Trophoblast cell (in vitro differentiated cells and primary cell): Measurements from ENCODE around the gene SPOCK3.

Experiments
- DNase-seq, 2 donors: peaks; one replicate each; pipeline ENCODE4 v3.0.0-alpha.2; 2016
- H2AFZ ChIP-seq: 2 replicates; pipeline ENCODE4 v1.6.1; 2013; ENCODE audit warnings: low read length, moderate library complexity, mild to moderate bottlenecking; ENCODE audit not compliant: insufficient read depth, poor library complexity
- H2AK5ac ChIP-seq: 2 replicates; pipeline ENCODE4 v1.6.1; 2013; ENCODE audit warnings: mild to moderate bottlenecking, low read length
- H2BK120ac ChIP-seq: 2 replicates; pipeline ENCODE4 v1.6.1; 2013; ENCODE audit warnings: low read length, mild to moderate bottlenecking, moderate library complexity; ENCODE audit not compliant: insufficient read depth, poor library complexity
- H2BK12ac ChIP-seq: 2 replicates; pipeline ENCODE4 v1.6.1; 2013; ENCODE audit warnings: mild to moderate bottlenecking, low read length, moderate library complexity
- H2BK5ac ChIP-seq: 2 replicates; pipeline ENCODE4 v1.6.1; 2013; ENCODE audit warnings: low read length, low read depth, moderate library complexity, mild to moderate bottlenecking; ENCODE audit not compliant: poor library complexity
- H3K14ac ChIP-seq: 2 replicates; pipeline ENCODE4 v1.6.1; 2013; ENCODE audit warnings: mild to moderate bottlenecking, low read length
- H3K18ac ChIP-seq: 2 replicates; pipeline ENCODE4 v1.6.1; 2013; ENCODE audit warnings: mild to moderate bottlenecking, low read length
- H3K23ac ChIP-seq: 2 replicates; pipeline ENCODE4 v1.6.1; 2013; ENCODE audit warnings: low read length
- H3K27ac ChIP-seq: 2 replicates; pipeline ENCODE4 v1.5.1; 2013; ENCODE audit warnings: low read depth, mild to moderate bottlenecking, inconsistent platforms, low read length, moderate library complexity
- H3K27me3 ChIP-seq: 2 replicates; pipeline ENCODE4 v1.6.1; 2013; ENCODE audit warnings: inconsistent platforms, mild to moderate bottlenecking, low read length, moderate library complexity; ENCODE audit not compliant: insufficient read depth
- H3K36me3 ChIP-seq, 2 experiments: 1 replicate in 1 of 2; 2 replicates in 1 of 2; pipeline ENCODE4 v1.6.1; 2013; ENCODE audit warnings: low read length in 2 of 2, mild to moderate bottlenecking in 2 of 2, moderate library complexity in 1 of 2; ENCODE audit not compliant: insufficient read depth in 2 of 2, control insufficient read depth in 1 of 2
- H3K4ac ChIP-seq: 2 replicates; pipeline ENCODE4 v1.6.1; 2013; ENCODE audit warnings: low read depth, mild to moderate bottlenecking, low read length, moderate library complexity
- H3K4me1 ChIP-seq, 2 experiments: 1 replicate in 1 of 2; 2 replicates in 1 of 2; pipeline ENCODE4 v1.6.1; 2013; ENCODE audit warnings: low read length in 2 of 2, mild to moderate bottlenecking in 2 of 2, moderate library complexity in 1 of 2; ENCODE audit not compliant: insufficient read depth in 2 of 2, control insufficient read depth in 1 of 2
- H3K4me2 ChIP-seq: 2 replicates; pipeline ENCODE4 v1.6.1; 2013; ENCODE audit warnings: inconsistent platforms, mild to moderate bottlenecking, low read length, moderate library complexity
- H3K4me3 ChIP-seq: 2 replicates; pipeline ENCODE4 v1.5.1; 2013; ENCODE audit warnings: mild to moderate bottlenecking, low read depth, low read length, inconsistent platforms
- H3K79me1 ChIP-seq: one replicate; pipeline ENCODE4 v1.6.1; 2013; ENCODE audit warnings: low read length
- H3K79me2 ChIP-seq: 2 replicates; pipeline ENCODE4 v1.6.1; 2013; ENCODE audit warnings: low read length, mild to moderate bottlenecking; ENCODE audit not compliant: control insufficient read depth, insufficient read depth, poor library complexity
- H3K9ac ChIP-seq: 2 replicates; pipeline ENCODE4 v1.6.1; 2013; ENCODE audit warnings: mild to moderate bottlenecking, low read length
- H3K9me3 ChIP-seq: 2 replicates; pipeline ENCODE4 v1.6.1; 2013; ENCODE audit warnings: low read depth, mild to moderate bottlenecking, control low read depth, inconsistent platforms, low read length; ENCODE audit not compliant: insufficient read depth
- H4K12ac ChIP-seq: 2 replicates; pipeline ENCODE4 v1.6.1; 2013; ENCODE audit warnings: low read depth, mild to moderate bottlenecking, low read length, moderate library complexity
- H4K8ac ChIP-seq: 2 replicates; pipeline ENCODE4 v1.6.1; 2013; ENCODE audit warnings: low read depth, mild to moderate bottlenecking, low read length, moderate library complexity
- H4K91ac ChIP-seq: one replicate; pipeline ENCODE4 v1.6.1; 2013; ENCODE audit warnings: low read depth, mild to moderate bottlenecking, low read length, moderate library complexity
- WGBS: extraction: QIAGEN DNeasy Blood & Tissue Kit; methylation state at CpG from one replicate; pipeline ENCODE4 v1.1.7; 2013; ENCODE audit warnings: missing lambda C conversion rate; ENCODE audit not compliant: insufficient read length, insufficient coverage; ENCODE audit errors: extremely low coverage; 5-methylcytosine and 5-hydroxymethylcytosine counted together

Gene SPOCK3

GRCh38 chr4:166816890-166817289 is 417.4 kb downstream of the SPOCK3 start:
- Histone ChIP-seq H3K9me3 (no peaks in the 10 kb centered on the region), H2BK12ac (no peak overlapping the region), H3K27ac (no peak overlapping the region), H2AK5ac (no peak overlapping the region), H2BK120ac (no peak overlapping the region), H3K4ac (no peak overlapping the region), H4K8ac (no peak overlapping the region), H3K4me1 (no peaks in the 10 kb centered on the region), H3K14ac (no peak overlapping the region), H3K23ac (no peak overlapping the region), H3K4me2 (no peak overlapping the region), H4K12ac (no peak overlapping the region), H2BK5ac (no peak overlapping the region), H3K27me3 (no peaks in the 10 kb centered on the region), H3K79me1 (no peaks in the 10 kb centered on the region), H2AFZ (no peak overlapping the region), H3K79me2 (no peaks in the 10 kb centered on the region), H4K91ac (no peak overlapping the region), H3K18ac (no peak overlapping the region), H3K9ac (no peak overlapping the region), H3K4me3 (no peak overlapping the region), H3K36me3 (no peaks in the 10 kb centered on the region)
- DNase-seq: peak; percentile 46 to 57
- no CpG with 5 or more reads among the region's 3 CpGs for WGBS

GRCh38 chr4:166808380-166808779 is 425.9 kb downstream of the SPOCK3 start:
- Histone ChIP-seq H2AK5ac (no peak overlapping the region), H2BK12ac (no peak overlapping the region), H3K23ac (no peak overlapping the region), H3K4me1 (no peaks in the 10 kb centered on the region), H4K91ac (no peak overlapping the region), H4K12ac (no peak overlapping the region), H3K79me2 (no peaks in the 10 kb centered on the region), H3K4me3 (no peak overlapping the region), H3K4me2 (no peak overlapping the region), H3K4ac (no peak overlapping the region), H3K36me3 (no peaks in the 10 kb centered on the region), H2AFZ (no peak overlapping the region), H3K27ac (no peak overlapping the region), H3K14ac (no peak overlapping the region), H3K18ac (no peak overlapping the region), H4K8ac (no peak overlapping the region), H3K9me3 (no peaks in the 10 kb centered on the region), H2BK5ac (no peak overlapping the region), H3K9ac (no peak overlapping the region), H3K79me1 (no peaks in the 10 kb centered on the region), H2BK120ac (no peak overlapping the region), H3K27me3 (no peaks in the 10 kb centered on the region)
- DNase-seq: no peak

GRCh38 chr4:166802346-166802745 is 431.9 kb downstream of the SPOCK3 start:
- no CpG with 5 or more reads among the region's 4 CpGs for WGBS
- Histone ChIP-seq H2AFZ (no peak overlapping the region), H3K4me1 (no peaks in the 10 kb centered on the region), H2BK120ac (no peak overlapping the region), H3K79me1 (no peaks in the 10 kb centered on the region), H2AK5ac (no peak overlapping the region), H3K4me2 (no peak overlapping the region), H3K36me3 (no peaks in the 10 kb centered on the region), H3K27me3 (no peaks in the 10 kb centered on the region), H3K27ac (no peak overlapping the region), H3K4ac (no peak overlapping the region), H4K12ac (no peak overlapping the region), H3K9ac (no peak overlapping the region), H3K23ac (no peak overlapping the region), H3K79me2 (no peaks in the 10 kb centered on the region), H3K9me3 (no peaks in the 10 kb centered on the region), H3K14ac (no peak overlapping the region), H4K8ac (no peak overlapping the region), H3K18ac (no peak overlapping the region), H2BK5ac (no peak overlapping the region), H4K91ac (no peak overlapping the region), H3K4me3 (no peak overlapping the region), H2BK12ac (no peak overlapping the region)
- DNase-seq: no peak

DNA sequence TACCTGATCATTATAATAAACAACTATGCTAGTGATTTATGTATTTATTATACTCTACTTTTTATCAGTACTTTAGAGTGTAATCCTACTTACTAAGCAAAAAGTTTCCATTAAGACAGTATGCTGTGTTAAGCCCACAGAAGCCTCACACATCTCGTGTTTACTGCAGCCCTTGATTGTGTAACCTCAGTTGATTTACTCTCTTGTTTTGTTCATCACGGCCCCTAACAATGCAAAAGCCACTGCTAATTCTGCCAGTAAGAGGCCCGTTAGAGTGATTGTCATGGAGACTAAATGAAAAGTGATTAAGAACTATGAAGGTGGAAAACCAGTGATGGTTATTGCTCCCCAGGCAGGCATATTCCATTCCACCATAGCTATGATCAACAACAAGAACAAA is 436.2 kb downstream of the SPOCK3 start:
- no CpG with 5 or more reads among the region's 3 CpGs for WGBS
- no peak overlapping the region for H2BK5ac ChIP-seq
- no peak overlapping the region for H3K27ac ChIP-seq
- H3K79me1 ChIP-seq: no peaks in the 10 kb centered on the region
- H3K9me3 ChIP-seq: no peaks in the 10 kb centered on the region
- H3K4me3 ChIP-seq: no peak overlapping the region
- H3K36me3 ChIP-seq: no peaks in the 10 kb centered on the region
- H3K4me2 ChIP-seq: no peak overlapping the region
- H4K12ac ChIP-seq: no peak overlapping the region
- H2AFZ ChIP-seq: no peak overlapping the region
- H4K8ac ChIP-seq: no peak overlapping the region
- no peak overlapping the region for H4K91ac ChIP-seq
- H3K23ac ChIP-seq: no peak overlapping the region
- H3K79me2 ChIP-seq: no peaks in the 10 kb centered on the region
- H3K9ac ChIP-seq: no peak overlapping the region
- no peak overlapping the region for H3K14ac ChIP-seq
- H3K18ac ChIP-seq: no peak overlapping the region
- no peaks in the 10 kb centered on the region for H3K27me3 ChIP-seq
- no peak overlapping the region for H2BK120ac ChIP-seq
- no peaks in the 10 kb centered on the region for H3K4me1 ChIP-seq
- H3K4ac ChIP-seq: no peak overlapping the region
- H2BK12ac ChIP-seq: no peak overlapping the region
- no peak overlapping the region for H2AK5ac ChIP-seq
- DNase-seq: no peak

GRCh38 chr4:166777760-166778159 is 456.5 kb downstream of the SPOCK3 start:
- Histone ChIP-seq H4K12ac (no peak overlapping the region), H3K27ac (no peak overlapping the region), H3K18ac (no peak overlapping the region), H2BK5ac (no peak overlapping the region), H4K8ac (no peak overlapping the region), H3K23ac (no peak overlapping the region), H3K9ac (no peak overlapping the region), H3K4me3 (no peak overlapping the region), H3K4ac (no peak overlapping the region), H3K9me3 (no peaks in the 10 kb centered on the region), H3K14ac (no peak overlapping the region), H3K4me2 (no peak overlapping the region), H3K4me1 (no peaks in the 10 kb centered on the region), H4K91ac (no peak overlapping the region), H2AK5ac (no peak overlapping the region), H3K79me2 (no peaks in the 10 kb centered on the region), H3K27me3 (no peaks in the 10 kb centered on the region), H2BK12ac (no peak overlapping the region), H3K79me1 (no peaks in the 10 kb centered on the region), H2BK120ac (no peak overlapping the region), H3K36me3 (no peaks in the 10 kb centered on the region), H2AFZ (no peak overlapping the region)
- no peak for DNase-seq
